DND-41 (cell line): ENCODE measurements around the gene ZNF236.

Experiments
- ATAC-seq: fragments of 200-7000 bp; cut with Tn5 transposase; 3 replicates; pipeline ENCODE4 v1.9.1; 2021; ENCODE audit warnings: low read depth; ENCODE audit not compliant: insufficient read depth
- DNase-seq: peaks from one replicate; pipeline ENCODE4 v3.0.0-alpha.2; 2020
- H2AFZ ChIP-seq: 2 replicates; pipeline ENCODE4 v1.6.0; 2012; ENCODE audit warnings: low read depth, low read length
- H3K27ac ChIP-seq: 2 replicates; pipeline ENCODE4 v1.5.1; 2012; ENCODE audit warnings: low read length, inconsistent platforms
- H3K27me3 ChIP-seq: fragments of 200-600 bp; sonication (generic); 2 replicates; pipeline ENCODE4 v1.6.0; 2012; ENCODE audit warnings: low read length, mild to moderate bottlenecking, inconsistent platforms; ENCODE audit not compliant: insufficient read depth, poor library complexity
- H3K36me3 ChIP-seq: 2 replicates; pipeline ENCODE4 v1.5.1; 2012; ENCODE audit warnings: low read length, inconsistent platforms; ENCODE audit not compliant: insufficient read depth
- H3K4me1 ChIP-seq: 2 replicates; pipeline ENCODE4 v1.5.1; 2012; ENCODE audit warnings: mild to moderate bottlenecking, low read length; ENCODE audit not compliant: insufficient read depth
- H3K4me2 ChIP-seq: 2 replicates; pipeline ENCODE4 v1.6.0; 2012; ENCODE audit warnings: mild to moderate bottlenecking, moderate library complexity, low read length, inconsistent platforms; ENCODE audit not compliant: insufficient read depth
- H3K4me3 ChIP-seq, 2 experiments: fragments of 200-600 bp in 1 of 2; shearing (Covaris generic) in 1 of 2; 2 replicates each; pipeline ENCODE4 v1.5.1; 2012 to 2016; ENCODE audit warnings: inconsistent platforms in 2 of 2, low read length in 2 of 2, mild to moderate bottlenecking in 2 of 2, low read depth in 1 of 2, moderate library complexity in 1 of 2
- H3K79me2 ChIP-seq: 2 replicates; pipeline ENCODE4 v1.6.0; 2012; ENCODE audit warnings: low read length, inconsistent platforms; ENCODE audit not compliant: insufficient read depth
- H3K9ac ChIP-seq: 2 replicates; pipeline ENCODE4 v1.6.0; 2012; ENCODE audit warnings: low read depth, mild to moderate bottlenecking, inconsistent platforms, low read length, moderate library complexity
- H3K9me3 ChIP-seq: 2 replicates; pipeline ENCODE4 v1.5.1; 2012; ENCODE audit warnings: low read length, moderate library complexity, mild to moderate bottlenecking, inconsistent platforms; ENCODE audit not compliant: insufficient read depth, severe bottlenecking
- H4K20me1 ChIP-seq: 2 replicates; pipeline ENCODE4 v1.6.0; 2012; ENCODE audit warnings: low read length; ENCODE audit not compliant: insufficient read depth
- EZH2 ChIP-seq: IDR thresholded peaks from 3 replicates; pipeline ENCODE4 v1.6.1; 2012; ENCODE audit warnings: borderline replicate concordance, low read depth, mild to moderate bottlenecking, moderate library complexity, low read length, inconsistent platforms; ENCODE audit not compliant: severe bottlenecking
- TF ChIP-seq, protein P1 (sequence below): IDR thresholded peaks from 2 replicates; pipeline ENCODE4 v1.5.1; 2012; ENCODE audit warnings: borderline replicate concordance, low read length, moderate library complexity, mild to moderate bottlenecking; ENCODE audit not compliant: poor library complexity, severe bottlenecking; ENCODE audit errors: extremely low read depth

ZNF236 gene

DNA sequence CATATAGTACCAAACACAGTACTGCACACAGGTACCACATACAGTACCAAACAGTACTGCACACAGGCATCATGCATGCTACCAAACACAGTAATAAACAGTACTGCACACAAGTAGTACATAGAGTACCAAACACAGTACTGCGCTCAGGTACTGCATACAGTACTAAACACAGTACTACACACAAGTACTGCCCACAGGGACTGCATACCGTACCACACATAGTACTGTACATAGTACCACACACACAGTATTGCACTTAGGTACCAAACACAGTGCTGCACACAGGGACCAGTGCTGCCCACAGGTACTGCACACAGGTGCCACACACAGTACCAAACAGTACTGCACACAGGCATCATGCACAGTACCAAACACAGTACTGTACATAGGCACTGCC is 74.9 kb downstream of the ZNF236 start:
- Histone ChIP-seq H4K20me1 (no peaks in the 10 kb centered on the region), H3K4me2 (no peak overlapping the region), H2AFZ (no peak overlapping the region), H3K27me3 (no peaks in the 10 kb centered on the region), H3K9me3 (no peaks in the 10 kb centered on the region), H3K4me1 (no peaks in the 10 kb centered on the region), H3K36me3 (peaks cover 79% of the 10 kb centered on the region), H3K9ac (no peak overlapping the region), H3K4me3 (no peak overlapping the region), H3K79me2 (no peaks in the 10 kb centered on the region), H3K27ac (no peak overlapping the region)
- DNase-seq (no peak), ATAC-seq (no peak; the same call in 2 of the 3 replicates)
- TF ChIP-seq EZH2 = no peak
- TF ChIP-seq, protein P1, sequence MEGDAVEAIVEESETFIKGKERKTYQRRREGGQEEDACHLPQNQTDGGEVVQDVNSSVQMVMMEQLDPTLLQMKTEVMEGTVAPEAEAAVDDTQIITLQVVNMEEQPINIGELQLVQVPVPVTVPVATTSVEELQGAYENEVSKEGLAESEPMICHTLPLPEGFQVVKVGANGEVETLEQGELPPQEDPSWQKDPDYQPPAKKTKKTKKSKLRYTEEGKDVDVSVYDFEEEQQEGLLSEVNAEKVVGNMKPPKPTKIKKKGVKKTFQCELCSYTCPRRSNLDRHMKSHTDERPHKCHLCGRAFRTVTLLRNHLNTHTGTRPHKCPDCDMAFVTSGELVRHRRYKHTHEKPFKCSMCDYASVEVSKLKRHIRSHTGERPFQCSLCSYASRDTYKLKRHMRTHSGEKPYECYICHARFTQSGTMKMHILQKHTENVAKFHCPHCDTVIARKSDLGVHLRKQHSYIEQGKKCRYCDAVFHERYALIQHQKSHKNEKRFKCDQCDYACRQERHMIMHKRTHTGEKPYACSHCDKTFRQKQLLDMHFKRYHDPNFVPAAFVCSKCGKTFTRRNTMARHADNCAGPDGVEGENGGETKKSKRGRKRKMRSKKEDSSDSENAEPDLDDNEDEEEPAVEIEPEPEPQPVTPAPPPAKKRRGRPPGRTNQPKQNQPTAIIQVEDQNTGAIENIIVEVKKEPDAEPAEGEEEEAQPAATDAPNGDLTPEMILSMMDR = no peak

DNA sequence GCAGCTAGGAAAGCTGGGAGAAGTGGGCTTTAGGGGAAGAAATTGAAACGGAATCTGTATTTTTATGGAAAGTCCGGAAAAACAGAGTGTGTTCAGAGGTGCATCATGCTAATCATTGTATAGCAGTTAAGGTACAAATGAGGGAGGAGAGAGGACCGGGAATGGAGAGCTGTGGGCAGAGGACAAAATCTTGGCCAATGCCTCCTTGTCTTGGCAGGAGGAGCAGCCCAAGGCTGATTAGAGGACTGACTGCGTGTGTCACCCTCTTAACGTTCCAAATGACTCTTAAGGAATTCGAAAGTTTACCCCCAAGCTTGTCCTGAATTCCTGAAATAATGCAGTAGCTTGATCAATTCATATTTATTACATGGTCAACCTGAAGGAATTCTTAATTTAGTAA is 81.0 kb downstream of the ZNF236 start:
- Histone ChIP-seq H3K4me1 (no peaks in the 10 kb centered on the region), H3K9ac (no peak overlapping the region), H3K27me3 (no peaks in the 10 kb centered on the region), H3K4me3 (no peak overlapping the region), H3K9me3 (no peaks in the 10 kb centered on the region), H3K27ac (no peak overlapping the region), H3K79me2 (no peaks in the 10 kb centered on the region), H2AFZ (no peak overlapping the region), H4K20me1 (no peaks in the 10 kb centered on the region), H3K4me2 (no peak overlapping the region), H3K36me3 (peaks cover 77% of the 10 kb centered on the region)
- DNase-seq = no peak
- no peak for TF ChIP-seq EZH2
- TF ChIP-seq, protein P1 = no peak
- ATAC-seq = no peak

DNA sequence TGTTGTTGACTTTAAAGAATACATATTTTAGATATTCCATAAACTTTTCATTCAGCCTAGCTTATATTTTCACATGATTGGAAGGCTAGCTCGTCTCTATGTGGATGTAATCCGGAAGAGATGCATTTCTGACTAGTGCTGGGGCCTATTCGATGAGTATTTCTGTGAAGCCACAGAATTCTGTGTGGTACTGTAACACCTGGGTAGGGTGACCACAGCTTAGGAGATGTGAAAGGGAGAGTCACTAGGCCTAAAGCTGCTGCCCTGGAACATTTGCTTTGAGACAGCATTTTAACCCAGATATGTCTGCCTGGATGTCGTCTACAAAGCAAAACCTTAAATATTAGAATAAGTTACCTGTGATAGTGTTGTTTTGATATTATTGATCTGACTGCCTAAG is 83.5 kb downstream of the ZNF236 start:
- ATAC-seq = no peak; the same call in 2 of the 3 replicates
- Histone ChIP-seq H3K27me3 (no peaks in the 10 kb centered on the region), H3K79me2 (no peaks in the 10 kb centered on the region), H4K20me1 (no peaks in the 10 kb centered on the region), H2AFZ (no peak overlapping the region), H3K27ac (no peak overlapping the region), H3K9ac (no peak overlapping the region), H3K4me1 (no peaks in the 10 kb centered on the region), H3K4me3 (no peak overlapping the region), H3K36me3 (peaks cover 74% of the 10 kb centered on the region), H3K4me2 (no peak overlapping the region), H3K9me3 (no peaks in the 10 kb centered on the region)
- TF ChIP-seq, protein P1 = no peak
- TF ChIP-seq EZH2 = no peak
- DNase-seq = no peak

DNA sequence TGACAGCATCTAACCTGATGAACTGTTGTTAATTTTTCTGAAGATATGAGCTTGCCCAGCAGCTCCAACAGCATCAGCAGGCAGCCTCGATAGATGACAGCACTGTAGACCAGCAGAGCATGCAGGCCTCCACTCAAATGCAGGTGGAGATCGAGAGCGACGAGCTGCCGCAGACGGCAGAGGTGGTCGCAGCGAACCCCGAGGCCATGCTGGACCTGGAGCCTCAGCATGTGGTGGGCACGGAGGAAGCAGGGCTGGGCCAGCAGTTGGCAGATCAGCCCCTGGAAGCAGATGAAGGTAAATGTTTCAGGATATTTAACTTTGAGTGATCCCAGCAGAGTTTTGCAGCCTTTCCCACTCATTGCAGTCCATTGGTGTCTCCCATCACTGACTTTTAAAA is 85.9 kb downstream of the ZNF236 start:
- H3K27ac ChIP-seq = no peak overlapping the region
- H3K4me3 ChIP-seq = no peak overlapping the region
- H3K79me2 ChIP-seq = no peaks in the 10 kb centered on the region
- ATAC-seq = no peak
- H3K9me3 ChIP-seq = no peaks in the 10 kb centered on the region
- peaks cover 79% of the 10 kb centered on the region for H3K36me3 ChIP-seq
- H2AFZ ChIP-seq = no peak overlapping the region
- no peak overlapping the region for H3K4me2 ChIP-seq
- no peak overlapping the region for H3K9ac ChIP-seq
- no peak for TF ChIP-seq EZH2
- TF ChIP-seq, protein P1 = no peak
- no peaks in the 10 kb centered on the region for H4K20me1 ChIP-seq
- DNase-seq = no peak
- H3K4me1 ChIP-seq = no peaks in the 10 kb centered on the region
- no peaks in the 10 kb centered on the region for H3K27me3 ChIP-seq
